Endothelial cell of umbilical vein (primary cell): Measurements from ENCODE around the gene TGM3.

Experiments
- EZH2 ChIP-seq: IDR thresholded peaks from 2 replicates; pipeline ENCODE4 v1.6.1; 2012; ENCODE audit warnings: borderline replicate concordance, low read depth, mild to moderate bottlenecking, moderate library complexity, low read length, inconsistent platforms; ENCODE audit not compliant: severe bottlenecking
- FOS ChIP-seq: IDR thresholded peaks from 2 replicates; pipeline ENCODE4 v1.6.1; 2011; ENCODE audit warnings: mild to moderate bottlenecking, low read length, moderate library complexity, borderline replicate concordance; ENCODE audit not compliant: insufficient read depth
- GATA2 ChIP-seq: IDR thresholded peaks from 2 replicates; pipeline ENCODE4 v1.7.0; 2011; ENCODE audit warnings: low read depth, mild to moderate bottlenecking, moderate library complexity, mixed read lengths, low read length; ENCODE audit not compliant: insufficient read length, insufficient read depth
- JUN ChIP-seq: IDR thresholded peaks from 2 replicates; pipeline ENCODE4 v1.6.1; 2011; ENCODE audit warnings: borderline replicate concordance, low read depth; ENCODE audit not compliant: insufficient read length, insufficient read depth
- POLR2A ChIP-seq: IDR thresholded peaks from 2 replicates; pipeline ENCODE4 v1.6.1; 2012; ENCODE audit warnings: low read depth, mild to moderate bottlenecking, control low read depth, low read length
- POLR2AphosphoS5 ChIP-seq: IDR thresholded peaks from 2 replicates; pipeline ENCODE4 v1.6.1; 2012; ENCODE audit warnings: low read depth, mild to moderate bottlenecking, control low read depth, low read length, moderate library complexity; ENCODE audit not compliant: insufficient read depth
- TF ChIP-seq, protein P1 (sequence below), 2 donors: IDR thresholded peaks; 1 replicate in 1 of 2; 2 replicates in 1 of 2; pipeline ENCODE4 v1.5.1; 2011; ENCODE audit warnings: low read length in 2 of 2, mild to moderate bottlenecking in 2 of 2, moderate library complexity in 2 of 2, control low read depth in 1 of 2, inconsistent platforms in 1 of 2, low read depth in 1 of 2; ENCODE audit not compliant: insufficient read depth in 1 of 2; ENCODE audit errors: extremely low read depth in 1 of 2
- TF ChIP-seq, protein P2 (sequence below): IDR thresholded peaks from 2 replicates; pipeline ENCODE4 v1.6.1; 2011; ENCODE audit not compliant: insufficient read depth, insufficient read length

DNA sequence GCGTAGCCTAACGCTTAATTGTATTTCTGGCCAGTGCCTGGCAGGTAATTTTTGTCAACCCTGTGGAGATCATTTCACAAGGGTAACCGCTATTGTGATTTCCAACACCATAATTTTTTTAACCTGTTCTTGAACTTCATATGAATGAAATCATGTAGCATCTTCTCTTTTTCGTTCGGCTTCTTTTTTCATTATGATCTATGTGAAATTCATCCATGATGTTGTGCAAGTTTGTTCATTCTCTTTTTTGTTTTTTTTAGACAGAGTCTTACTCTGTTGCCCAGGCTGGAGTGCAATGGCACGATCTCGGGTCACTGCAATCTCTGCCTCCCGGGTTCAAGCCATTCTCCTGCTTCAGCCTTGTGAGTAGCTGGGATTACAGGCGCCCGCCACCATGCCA is 42.5 kb upstream of the TGM3 start:
- TF ChIP-seq POLR2A (no peak), POLR2AphosphoS5 (no peak), EZH2 (no peak), FOS (no peak), JUN (no peak), GATA2 (no peak)
- TF ChIP-seq, protein P1, sequence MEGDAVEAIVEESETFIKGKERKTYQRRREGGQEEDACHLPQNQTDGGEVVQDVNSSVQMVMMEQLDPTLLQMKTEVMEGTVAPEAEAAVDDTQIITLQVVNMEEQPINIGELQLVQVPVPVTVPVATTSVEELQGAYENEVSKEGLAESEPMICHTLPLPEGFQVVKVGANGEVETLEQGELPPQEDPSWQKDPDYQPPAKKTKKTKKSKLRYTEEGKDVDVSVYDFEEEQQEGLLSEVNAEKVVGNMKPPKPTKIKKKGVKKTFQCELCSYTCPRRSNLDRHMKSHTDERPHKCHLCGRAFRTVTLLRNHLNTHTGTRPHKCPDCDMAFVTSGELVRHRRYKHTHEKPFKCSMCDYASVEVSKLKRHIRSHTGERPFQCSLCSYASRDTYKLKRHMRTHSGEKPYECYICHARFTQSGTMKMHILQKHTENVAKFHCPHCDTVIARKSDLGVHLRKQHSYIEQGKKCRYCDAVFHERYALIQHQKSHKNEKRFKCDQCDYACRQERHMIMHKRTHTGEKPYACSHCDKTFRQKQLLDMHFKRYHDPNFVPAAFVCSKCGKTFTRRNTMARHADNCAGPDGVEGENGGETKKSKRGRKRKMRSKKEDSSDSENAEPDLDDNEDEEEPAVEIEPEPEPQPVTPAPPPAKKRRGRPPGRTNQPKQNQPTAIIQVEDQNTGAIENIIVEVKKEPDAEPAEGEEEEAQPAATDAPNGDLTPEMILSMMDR (IDR thresholded peaks at IDR 0.05; ENCODE audit: extremely low read depth in 1 of 2, insufficient read depth in 1 of 2, low read depth in 1 of 2, low read length in 2 of 2): no peak
- TF ChIP-seq, protein P2, sequence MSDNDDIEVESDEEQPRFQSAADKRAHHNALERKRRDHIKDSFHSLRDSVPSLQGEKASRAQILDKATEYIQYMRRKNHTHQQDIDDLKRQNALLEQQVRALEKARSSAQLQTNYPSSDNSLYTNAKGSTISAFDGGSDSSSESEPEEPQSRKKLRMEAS: no peak
